OCI-LY3 (cell line): ENCODE measurements around the gene SAMD4B.

Source experiments
- CTCF ChIP-seq: fragments of 200-600, 300-600 bp; sonication (generic); IDR thresholded peaks from 2 replicates; pipeline ENCODE4 v1.5.1; 2014; ENCODE audit warnings: antibody characterized with exemption, low read length, low read depth
- EZH2phosphoT487 ChIP-seq: fragments of 200-600 bp; shearing (Covaris generic); IDR thresholded peaks from 2 replicates; pipeline ENCODE4 v1.6.1; 2018; ENCODE audit warnings: antibody characterized with exemption, mixed run types, low read depth

GRCh38 chr19:39365531-39365930 is 23.3 kb downstream of the SAMD4B start:
- TF ChIP-seq CTCF (no peak), EZH2phosphoT487 (no peak)
